HepG2 (cell line): Measurements from ENCODE around the gene PLEKHM2. TPM values are rescaled to one million over a fixed set of nuclear protein-coding genes. Genes with fewer than 3 reads are reported as not detected.
A peak's percentile ranks its signal among the peaks of the same experiment; 100 is the strongest.

ENCODE experiments used
- ATAC-seq: fragments of 200-7000 bp; cut with Tn5 transposase; 3 replicates; pipeline ENCODE4 v1.9.1; 2020; ENCODE audit warnings: mild to moderate bottlenecking, moderate library complexity
- BruUV-seq: library from RNA; stranded (reverse); fragments of 400-500 nt; replicated peaks from 2 replicates; lab custom pipeline; 2021; lab: Mats Ljungman, UMichigan
- CTCF ChIA-PET: fragments of 300-600 bp; formaldehyde crosslinking; extraction: SDS; loops from one replicate; lab custom pipeline; 2021; ENCODE audit warnings: low total read pairs, inconsistent platforms, low intra/inter-chr PET ratio; lab: Yijun Ruan, JAX
- POLR2A ChIA-PET: fragments of 350-600 bp; sonication (Branson Sonifier 250); formaldehyde crosslinking; loops from one replicate; lab custom pipeline; 2020; ENCODE audit warnings: antibody characterized with exemption, inconsistent platforms; lab: Yijun Ruan, JAX
- DNase-seq: peaks from one replicate; pipeline ENCODE4 v3.0.0-alpha.2; 2015; ENCODE audit warnings: low spot score
- FAIRE-seq: peaks from 3 replicates; lab custom pipeline; 2011; peaks lifted over from hg19 to GRCh38; lab: Jason Lieb, UNC
- H2AFZ ChIP-seq: one replicate; pipeline ENCODE4 v1.6.1; 2011; ENCODE audit warnings: low read length, inconsistent platforms
- H3K27ac ChIP-seq: fragments of 300-600 bp; 3 replicates; pipeline ENCODE4 v1.8.0; 2011; ENCODE audit warnings: mixed run types, mild to moderate bottlenecking, mixed read lengths, low read length, inconsistent platforms; ENCODE audit not compliant: insufficient read depth; ENCODE audit errors: extremely low read length
- H3K27me3 ChIP-seq, 2 experiments: fragments of 200-600 bp in 1 of 2; 2 replicates in 1 of 2; 3 replicates in 1 of 2; pipeline versions ENCODE4 v1.6.0 to v1.8.0; 2011; ENCODE audit warnings: low read length in 2 of 2, mild to moderate bottlenecking in 2 of 2, moderate library complexity in 2 of 2, inconsistent platforms in 1 of 2; ENCODE audit not compliant: insufficient read depth in 2 of 2, control insufficient read depth in 1 of 2
- H3K36me3 ChIP-seq, 2 experiments: fragments of 200-600 bp in 1 of 2; replicated peaks in 1 of 2; 2 replicates in 1 of 2; 3 replicates in 1 of 2; pipeline versions ENCODE4 v1.5.1 to v1.8.0; 2011; ENCODE audit warnings: low read length in 2 of 2, inconsistent platforms in 1 of 2; ENCODE audit not compliant: insufficient read depth in 2 of 2, control insufficient read depth in 1 of 2
- H3K4me1 ChIP-seq: 2 replicates; pipeline ENCODE4 v1.5.1; 2012; ENCODE audit warnings: low read length, inconsistent platforms; ENCODE audit not compliant: insufficient read depth
- H3K4me2 ChIP-seq: 2 replicates; pipeline ENCODE4 v1.6.0; 2011; ENCODE audit warnings: low read depth, low read length, inconsistent platforms
- H3K4me3 ChIP-seq, 3 experiments: fragments of 200-600 bp in 1 of 3; sonication (generic), shearing (Covaris generic) in 1 of 3; replicated peaks in 1 of 3; 2 replicates each; pipeline ENCODE4 v1.5.1; 2011 to 2016; ENCODE audit warnings: low read length in 3 of 3, inconsistent platforms in 2 of 3, low read depth in 2 of 3, mild to moderate bottlenecking in 2 of 3, control low read depth in 1 of 3, mixed read lengths in 1 of 3; ENCODE audit not compliant: insufficient read depth in 1 of 3
- H3K79me2 ChIP-seq: one replicate; pipeline ENCODE4 v1.6.1; 2011; ENCODE audit warnings: low read length, inconsistent platforms; ENCODE audit not compliant: insufficient read depth
- H3K9ac ChIP-seq: 2 replicates; pipeline ENCODE4 v1.6.0; 2011; ENCODE audit warnings: mild to moderate bottlenecking, low read depth, low read length, inconsistent platforms; ENCODE audit not compliant: insufficient read depth
- H3K9me3 ChIP-seq: 2 replicates; pipeline ENCODE4 v1.5.1; 2012; ENCODE audit warnings: mild to moderate bottlenecking, low read length
- H4K20me1 ChIP-seq: 2 replicates; pipeline ENCODE4 v1.6.0; 2011; ENCODE audit warnings: inconsistent platforms, mild to moderate bottlenecking, low read length, moderate library complexity; ENCODE audit not compliant: insufficient read depth
- GTF3A ChIP-seq: sonication (generic); formaldehyde crosslinking; conservative IDR thresholded peaks from 2 replicates; pipeline ENCODE4 v1.4.0; 2020; ENCODE audit warnings: mild to moderate bottlenecking, missing genetic modification reagents
- IKZF1 ChIP-seq: fragments of 450-650 bp; IDR thresholded peaks from 2 replicates; pipeline ENCODE4 v1.7.1; 2016
- MTF1 ChIP-seq: sonication (generic); formaldehyde crosslinking; IDR thresholded peaks from 2 replicates; pipeline ENCODE4 v1.5.0; 2020; ENCODE audit warnings: missing genetic modification reagents
- NFE2 ChIP-seq: sonication (generic); formaldehyde crosslinking; IDR thresholded peaks from 2 replicates; pipeline ENCODE4 v1.4.0; 2020; ENCODE audit warnings: missing genetic modification reagents
- PAX8 ChIP-seq: sonication (generic); formaldehyde crosslinking; IDR thresholded peaks from 2 replicates; pipeline ENCODE4 v1.8.0; 2022; ENCODE audit warnings: mild to moderate bottlenecking, missing genetic modification reagents, borderline replicate concordance
- SRSF1 ChIP-seq: fragments of 200-400 bp; formaldehyde crosslinking; optimal IDR thresholded peaks from 2 replicates; pipeline ENCODE3; 2017; ENCODE audit warnings: mild to moderate bottlenecking, low read depth, low read length, moderate library complexity
- TBP ChIP-seq: sonication (generic); formaldehyde crosslinking; IDR thresholded peaks from 2 replicates; pipeline ENCODE4 v1.5.0; 2020; ENCODE audit warnings: missing genetic modification reagents
- ZBTB3 ChIP-seq: sonication (generic); formaldehyde crosslinking; IDR thresholded peaks from 2 replicates; pipeline ENCODE4 v1.4.0; 2020; ENCODE audit warnings: low read depth, mild to moderate bottlenecking, moderate library complexity, missing genetic modification reagents, borderline replicate concordance
- WGBS: methylation state at CpG from one replicate; pipeline ENCODE4 v1.1.6; 2017; ENCODE audit warnings: low lambda C conversion rate; 5-methylcytosine and 5-hydroxymethylcytosine counted together
- in situ Hi-C: cut with HindIII; loops from 2 replicates; pipeline ENCODE4 v1.10.0; 2017; ENCODE audit warnings: low pct_unique_long_range_greater_than_20kb; ENCODE audit not compliant: extremely low pct_ligation_motif_present
- intact Hi-C: fragments of 100-400 bp; cut with micrococcal nuclease; formaldehyde crosslinking; loops from one replicate; pipeline ENCODE4 v1.10.0; 2022; ENCODE audit not compliant: unreplicated experiment
- polyA plus RNA-seq, 8 experiments: library from polyadenylated mRNA; depleted of rRNA in 3 of 8; stranded (reverse) in 7 of 8; unstranded in 1 of 8; fragments of >200 nt; fragmentation: Illumina TruSeq in 4 of 8; extraction: Trizol in 4 of 8; gene quantifications; 2 replicates each; pipeline versions ENCODE4 v1.2.1 to v1.2.3, GENCODE V29; 2011 to 2016; ENCODE audit warnings: low read depth in 4 of 8, missing spikeins in 1 of 8, mixed read lengths in 1 of 8; ENCODE audit not compliant: insufficient read depth in 1 of 8
- total RNA-seq, 5 experiments: library from RNA; depleted of rRNA; stranded (reverse); fragments of >200 nt; fragmentation: Illumina TruSeq; extraction: Trizol; gene quantifications; 2 replicates each; pipeline ENCODE4 v1.2.3, GENCODE V29; 2016; ENCODE audit warnings: low read depth in 1 of 5
- TF ChIP-seq, protein P1 (sequence below): IDR thresholded peaks from 2 replicates; pipeline ENCODE4 v1.6.1; 2018; ENCODE audit warnings: missing genetic modification reagents

Gene PLEKHM2
- total and polyA plus RNA-seq, 2 of the 13 experiments (the other 11 are each of a cell fraction or from before 2014, with no cell fraction given), result 16.5 to 27.3 TPM

- Histone ChIP-seq H3K4me2 (no peak overlapping the region), H3K36me3 (no peaks in the 10 kb centered on the region), H3K27ac (no peak overlapping the region), H3K9me3 (no peaks in the 10 kb centered on the region), H3K79me2 (no peaks in the 10 kb centered on the region), H2AFZ (no peak overlapping the region)
- FAIRE-seq (no peak), ATAC-seq (no peak)
- in situ Hi-C loops, result no loop called here
- ChIA-PET POLR2A (no interaction called here), CTCF (no interaction called here)
- no TSS peak for BruUV-seq
- TF ChIP-seq PAX8 (CRISPR knock-in tag) (no peak), IKZF1 (no peak), GTF3A (CRISPR knock-in tag) (no peak), SRSF1 (no peak), ZBTB3 (CRISPR knock-in tag) (no peak), MTF1 (CRISPR knock-in tag) (no peak), NFE2 (CRISPR knock-in tag) (no peak), TBP (CRISPR knock-in tag) (no peak)
- TF ChIP-seq, protein P1, sequence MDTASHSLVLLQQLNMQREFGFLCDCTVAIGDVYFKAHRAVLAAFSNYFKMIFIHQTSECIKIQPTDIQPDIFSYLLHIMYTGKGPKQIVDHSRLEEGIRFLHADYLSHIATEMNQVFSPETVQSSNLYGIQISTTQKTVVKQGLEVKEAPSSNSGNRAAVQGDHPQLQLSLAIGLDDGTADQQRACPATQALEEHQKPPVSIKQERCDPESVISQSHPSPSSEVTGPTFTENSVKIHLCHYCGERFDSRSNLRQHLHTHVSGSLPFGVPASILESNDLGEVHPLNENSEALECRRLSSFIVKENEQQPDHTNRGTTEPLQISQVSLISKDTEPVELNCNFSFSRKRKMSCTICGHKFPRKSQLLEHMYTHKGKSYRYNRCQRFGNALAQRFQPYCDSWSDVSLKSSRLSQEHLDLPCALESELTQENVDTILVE (CRISPR knock-in tag), result no peak
- TF ChIP-seq, all 625 proteins: peak for 0
- Histone ChIP-seq H3K4me1 (peaks cover 78% of the 10 kb centered on the region), H3K9ac (no peak overlapping the region), H3K27me3 (peaks cover 1 to 22% of the 10 kb centered on the region in 2 experiments), H3K4me3 (peak overlapping the region in 1 of 3 experiments; percentile 1; a peak in 1 of 6 replicates), H4K20me1 (no peaks in the 10 kb centered on the region)
- no peak for DNase-seq
- 80% methylated on average over 1 of the region's 5 CpGs for WGBS
- intact Hi-C loops, result loop anchor here (10.0 kb wide), 1 partner anchor 63 kb away; the partner anchor contains the start of gene PLEKHM2
Measured at GRCh38 chr1:15748264-15748663, 64.1 kb downstream of the PLEKHM2 start.
